ENCODE data around the gene FUBP1. TPM values are rescaled to one million over a fixed set of nuclear protein-coding genes. Genes with fewer than 3 reads are reported as not detected.

Gene FUBP1
- total RNA-seq, 1 experiment from 2014 or later, result 208 TPM

DNA sequence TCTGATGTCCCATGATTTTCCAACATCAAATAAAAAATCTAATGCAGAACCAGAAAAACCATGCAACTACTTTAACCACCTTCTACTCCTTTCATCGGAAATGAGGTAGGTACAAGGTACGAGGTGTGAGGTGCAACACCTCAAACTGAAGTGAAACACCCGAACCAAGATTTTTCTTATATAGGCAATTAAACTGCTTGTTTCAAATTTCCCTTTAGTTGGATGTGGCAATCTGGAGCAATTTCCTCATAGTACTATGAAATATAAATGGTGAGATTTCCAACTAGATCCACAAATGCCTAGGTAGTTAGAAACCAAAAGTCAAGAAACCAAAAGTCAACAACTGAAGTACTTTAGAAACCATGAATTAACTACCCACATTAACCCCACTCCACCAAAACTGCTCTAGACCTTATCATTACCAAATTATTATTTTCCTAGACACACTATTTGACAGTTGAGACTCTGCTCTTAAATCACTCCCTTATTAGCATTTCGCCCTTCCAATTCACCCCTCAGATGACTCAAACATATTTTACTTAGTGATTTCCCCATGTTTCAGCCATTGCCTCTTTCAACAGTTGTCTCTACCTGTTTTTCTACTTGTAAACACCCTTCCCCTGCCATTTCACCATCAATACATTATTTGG lies 37.8 kb downstream of the FUBP1 start (continued):
- TF ChIP-seq, protein P1, sequence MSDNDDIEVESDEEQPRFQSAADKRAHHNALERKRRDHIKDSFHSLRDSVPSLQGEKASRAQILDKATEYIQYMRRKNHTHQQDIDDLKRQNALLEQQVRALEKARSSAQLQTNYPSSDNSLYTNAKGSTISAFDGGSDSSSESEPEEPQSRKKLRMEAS (CRISPR knock-in tag; IDR thresholded peaks at IDR 0.05), result no peak
- TF ChIP-seq TP53 (CRISPR knock-in tag; IDR thresholded peaks at IDR 0.05), result no peak
- TF ChIP-seq, protein P2, sequence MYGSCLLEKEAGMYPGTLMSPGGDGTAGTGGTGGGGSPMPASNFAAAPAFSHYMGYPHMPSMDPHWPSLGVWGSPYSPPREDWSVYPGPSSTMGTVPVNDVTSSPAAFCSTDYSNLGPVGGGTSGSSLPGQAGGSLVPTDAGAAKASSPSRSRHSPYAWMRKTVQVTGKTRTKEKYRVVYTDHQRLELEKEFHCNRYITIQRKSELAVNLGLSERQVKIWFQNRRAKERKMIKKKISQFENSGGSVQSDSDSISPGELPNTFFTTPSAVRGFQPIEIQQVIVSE (CRISPR knock-in tag; IDR thresholded peaks at IDR 0.05; ENCODE audit: borderline replicate concordance), result no peak
- TF ChIP-seq PRRX2 (CRISPR knock-in tag; IDR thresholded peaks at IDR 0.05), result no peak
- TF ChIP-seq ZBTB21 (CRISPR knock-in tag; IDR thresholded peaks at IDR 0.05; ENCODE audit: borderline replicate concordance), result no peak
- TF ChIP-seq ZNF396 (CRISPR knock-in tag; IDR thresholded peaks at IDR 0.05; ENCODE audit: borderline replicate concordance), result no peak
- TF ChIP-seq MXD4 (CRISPR knock-in tag; IDR thresholded peaks at IDR 0.05; ENCODE audit: borderline replicate concordance), result no peak
- no peak for TF ChIP-seq NFE2L1 (CRISPR knock-in tag; IDR thresholded peaks at IDR 0.05)
- no peak for TF ChIP-seq CBFB (CRISPR knock-in tag; IDR thresholded peaks at IDR 0.05; ENCODE audit: low read depth)

DNA sequence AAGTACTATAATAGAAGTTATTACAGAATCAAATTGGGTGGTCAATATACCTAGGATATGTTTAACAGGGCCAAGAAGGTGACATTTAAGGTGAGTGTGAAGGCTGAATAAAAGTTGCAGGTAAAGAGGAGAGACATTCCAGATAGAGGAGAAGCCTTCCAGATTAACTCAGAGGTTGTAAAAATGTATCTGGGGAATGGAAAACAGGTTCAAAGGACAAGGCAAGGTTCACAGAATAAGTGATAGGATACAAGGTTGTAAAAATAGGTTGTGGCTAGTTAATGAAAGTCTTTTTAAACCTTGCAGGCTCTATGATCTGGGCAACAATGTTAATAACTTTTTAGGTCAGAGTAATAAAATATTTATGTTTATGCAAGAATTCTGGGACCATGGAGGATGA lies 40.2 kb downstream of the FUBP1 start:
- Mint-ChIP-seq H3K4me3 (no peak overlapping the region), H3K4me1 (no peaks in the 10 kb centered on the region), H3K36me3 (peaks cover 6% of the 10 kb centered on the region), H3K27ac (0 out of 2 replicates have a peak overlapping the region, but pooled peaks have one; percentile 0), H3K9me3 (no peaks in the 10 kb centered on the region), H3K27me3 (ENCODE audit: low read depth) (no peaks in the 10 kb centered on the region)
- DNase-seq (ENCODE audit: low spot score), result no peak
- ChIA-PET POLR2A (no interaction called here), CTCF (no interaction called here)
- ATAC-seq, result no peak
- TF ChIP-seq SP1 (CRISPR knock-in tag; conservative IDR thresholded peaks at IDR 0.05), result no peak
- TF ChIP-seq CBFB (CRISPR knock-in tag; IDR thresholded peaks at IDR 0.05; ENCODE audit: low read depth), result no peak
- TF ChIP-seq ZNF138 (CRISPR knock-in tag; conservative IDR thresholded peaks at IDR 0.05), result no peak
- TF ChIP-seq NR2C2 (CRISPR knock-in tag; IDR thresholded peaks at IDR 0.05), result no peak
- TF ChIP-seq TP53 (CRISPR knock-in tag; IDR thresholded peaks at IDR 0.05), result no peak
- no peak for TF ChIP-seq TEAD4 (CRISPR knock-in tag; IDR thresholded peaks at IDR 0.05)
- no peak for TF ChIP-seq FOXP1 (CRISPR knock-in tag; IDR thresholded peaks at IDR 0.05; ENCODE audit: borderline replicate concordance)

DNA sequence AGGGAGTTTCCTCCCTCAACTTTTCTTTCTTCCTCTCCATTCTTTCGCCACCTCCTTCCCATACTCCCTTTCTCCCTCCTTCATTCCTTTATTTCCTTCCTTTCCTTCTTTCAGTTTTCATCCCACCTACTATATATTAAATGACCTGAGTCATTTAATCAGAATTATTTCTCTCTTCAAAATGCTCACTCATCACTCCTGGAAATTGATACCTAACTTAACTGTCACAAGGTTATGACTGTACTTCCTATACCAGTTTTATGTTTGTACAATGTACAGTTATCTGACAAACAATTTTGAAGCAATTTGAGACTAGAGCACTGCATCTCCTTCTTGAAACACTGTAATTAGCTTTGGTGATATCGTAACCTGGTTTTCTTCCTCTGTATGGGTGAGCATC lies 49.1 kb downstream of the FUBP1 start:
- Mint-ChIP-seq H3K4me1 (no peaks in the 10 kb centered on the region), H3K27me3 (ENCODE audit: low read depth) (no peaks in the 10 kb centered on the region), H3K9me3 (no peaks in the 10 kb centered on the region), H3K36me3 (no peaks in the 10 kb centered on the region), H3K27ac (no peak overlapping the region), H3K4me3 (no peak overlapping the region)
- DNase-seq (ENCODE audit: low spot score) (no peak), ATAC-seq (no peak)
- ChIA-PET POLR2A (no interaction called here), CTCF (no interaction called here)
- TF ChIP-seq, protein P3, sequence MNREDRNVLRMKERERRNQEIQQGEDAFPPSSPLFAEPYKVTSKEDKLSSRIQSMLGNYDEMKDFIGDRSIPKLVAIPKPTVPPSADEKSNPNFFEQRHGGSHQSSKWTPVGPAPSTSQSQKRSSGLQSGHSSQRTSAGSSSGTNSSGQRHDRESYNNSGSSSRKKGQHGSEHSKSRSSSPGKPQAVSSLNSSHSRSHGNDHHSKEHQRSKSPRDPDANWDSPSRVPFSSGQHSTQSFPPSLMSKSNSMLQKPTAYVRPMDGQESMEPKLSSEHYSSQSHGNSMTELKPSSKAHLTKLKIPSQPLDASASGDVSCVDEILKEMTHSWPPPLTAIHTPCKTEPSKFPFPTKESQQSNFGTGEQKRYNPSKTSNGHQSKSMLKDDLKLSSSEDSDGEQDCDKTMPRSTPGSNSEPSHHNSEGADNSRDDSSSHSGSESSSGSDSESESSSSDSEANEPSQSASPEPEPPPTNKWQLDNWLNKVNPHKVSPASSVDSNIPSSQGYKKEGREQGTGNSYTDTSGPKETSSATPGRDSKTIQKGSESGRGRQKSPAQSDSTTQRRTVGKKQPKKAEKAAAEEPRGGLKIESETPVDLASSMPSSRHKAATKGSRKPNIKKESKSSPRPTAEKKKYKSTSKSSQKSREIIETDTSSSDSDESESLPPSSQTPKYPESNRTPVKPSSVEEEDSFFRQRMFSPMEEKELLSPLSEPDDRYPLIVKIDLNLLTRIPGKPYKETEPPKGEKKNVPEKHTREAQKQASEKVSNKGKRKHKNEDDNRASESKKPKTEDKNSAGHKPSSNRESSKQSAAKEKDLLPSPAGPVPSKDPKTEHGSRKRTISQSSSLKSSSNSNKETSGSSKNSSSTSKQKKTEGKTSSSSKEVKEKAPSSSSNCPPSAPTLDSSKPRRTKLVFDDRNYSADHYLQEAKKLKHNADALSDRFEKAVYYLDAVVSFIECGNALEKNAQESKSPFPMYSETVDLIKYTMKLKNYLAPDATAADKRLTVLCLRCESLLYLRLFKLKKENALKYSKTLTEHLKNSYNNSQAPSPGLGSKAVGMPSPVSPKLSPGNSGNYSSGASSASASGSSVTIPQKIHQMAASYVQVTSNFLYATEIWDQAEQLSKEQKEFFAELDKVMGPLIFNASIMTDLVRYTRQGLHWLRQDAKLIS (CRISPR knock-in tag; IDR thresholded peaks at IDR 0.05; ENCODE audit: borderline replicate concordance), result no peak
- TF ChIP-seq ETV6 (CRISPR knock-in tag; IDR thresholded peaks at IDR 0.05) (no peak), MYBL2 (CRISPR knock-in tag; IDR thresholded peaks at IDR 0.05) (no peak), ZNF121 (CRISPR knock-in tag; IDR thresholded peaks at IDR 0.05) (no peak), ZNF232 (CRISPR knock-in tag; IDR thresholded peaks at IDR 0.05) (no peak), NR3C1 (CRISPR knock-in tag; conservative IDR thresholded peaks at IDR 0.05; ENCODE audit: low read depth) (no peak), ELF4 (CRISPR knock-in tag; IDR thresholded peaks at IDR 0.05; ENCODE audit: low read depth) (no peak), SMAD4 (CRISPR knock-in tag; IDR thresholded peaks at IDR 0.05) (no peak), FOXK1 (CRISPR knock-in tag; IDR thresholded peaks at IDR 0.05) (no peak)
- TF ChIP-seq, protein P4, sequence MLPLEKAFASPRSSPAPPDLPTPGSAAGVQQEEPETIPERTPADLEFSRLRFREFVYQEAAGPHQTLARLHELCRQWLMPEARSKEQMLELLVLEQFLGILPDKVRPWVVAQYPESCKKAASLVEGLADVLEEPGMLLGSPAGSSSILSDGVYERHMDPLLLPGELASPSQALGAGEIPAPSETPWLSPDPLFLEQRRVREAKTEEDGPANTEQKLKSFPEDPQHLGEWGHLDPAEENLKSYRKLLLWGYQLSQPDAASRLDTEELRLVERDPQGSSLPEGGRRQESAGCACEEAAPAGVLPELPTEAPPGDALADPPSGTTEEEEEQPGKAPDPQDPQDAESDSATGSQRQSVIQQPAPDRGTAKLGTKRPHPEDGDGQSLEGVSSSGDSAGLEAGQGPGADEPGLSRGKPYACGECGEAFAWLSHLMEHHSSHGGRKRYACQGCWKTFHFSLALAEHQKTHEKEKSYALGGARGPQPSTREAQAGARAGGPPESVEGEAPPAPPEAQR (CRISPR knock-in tag; IDR thresholded peaks at IDR 0.05), result no peak
- TF ChIP-seq, protein P5, sequence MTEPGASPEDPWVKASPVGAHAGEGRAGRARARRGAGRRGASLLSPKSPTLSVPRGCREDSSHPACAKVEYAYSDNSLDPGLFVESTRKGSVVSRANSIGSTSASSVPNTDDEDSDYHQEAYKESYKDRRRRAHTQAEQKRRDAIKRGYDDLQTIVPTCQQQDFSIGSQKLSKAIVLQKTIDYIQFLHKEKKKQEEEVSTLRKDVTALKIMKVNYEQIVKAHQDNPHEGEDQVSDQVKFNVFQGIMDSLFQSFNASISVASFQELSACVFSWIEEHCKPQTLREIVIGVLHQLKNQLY (CRISPR knock-in tag; IDR thresholded peaks at IDR 0.05), result no peak
- TF ChIP-seq, protein P6, sequence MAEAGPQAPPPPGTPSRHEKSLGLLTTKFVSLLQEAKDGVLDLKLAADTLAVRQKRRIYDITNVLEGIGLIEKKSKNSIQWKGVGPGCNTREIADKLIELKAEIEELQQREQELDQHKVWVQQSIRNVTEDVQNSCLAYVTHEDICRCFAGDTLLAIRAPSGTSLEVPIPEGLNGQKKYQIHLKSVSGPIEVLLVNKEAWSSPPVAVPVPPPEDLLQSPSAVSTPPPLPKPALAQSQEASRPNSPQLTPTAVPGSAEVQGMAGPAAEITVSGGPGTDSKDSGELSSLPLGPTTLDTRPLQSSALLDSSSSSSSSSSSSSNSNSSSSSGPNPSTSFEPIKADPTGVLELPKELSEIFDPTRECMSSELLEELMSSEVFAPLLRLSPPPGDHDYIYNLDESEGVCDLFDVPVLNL (CRISPR knock-in tag; IDR thresholded peaks at IDR 0.05; ENCODE audit: borderline replicate concordance, low read depth), result no peak
- TF ChIP-seq, protein P7, sequence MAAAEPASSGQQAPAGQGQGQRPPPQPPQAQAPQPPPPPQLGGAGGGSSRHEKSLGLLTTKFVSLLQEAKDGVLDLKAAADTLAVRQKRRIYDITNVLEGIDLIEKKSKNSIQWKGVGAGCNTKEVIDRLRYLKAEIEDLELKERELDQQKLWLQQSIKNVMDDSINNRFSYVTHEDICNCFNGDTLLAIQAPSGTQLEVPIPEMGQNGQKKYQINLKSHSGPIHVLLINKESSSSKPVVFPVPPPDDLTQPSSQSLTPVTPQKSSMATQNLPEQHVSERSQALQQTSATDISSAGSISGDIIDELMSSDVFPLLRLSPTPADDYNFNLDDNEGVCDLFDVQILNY (CRISPR knock-in tag; IDR thresholded peaks at IDR 0.05), result no peak

Data from WTC11 (cell line).